Endothelial cell of umbilical vein (primary cell): ENCODE measurements around the gene DIAPH2. TPM values are rescaled to one million over a fixed set of nuclear protein-coding genes. Genes with fewer than 3 reads are reported as not detected.

Experiments
- BruUV-seq: library from RNA; stranded (reverse); fragments of 400-500 nt; replicated peaks from 2 replicates; lab custom pipeline; 2021; lab: Mats Ljungman, UMichigan
- CTCF ChIA-PET: fragments of 300-600, 350-600 bp; sonication (Branson Sonifier 250); formaldehyde crosslinking; loops from one replicate; lab custom pipeline; 2021; ENCODE audit warnings: antibody characterized with exemption, inconsistent platforms; lab: Charles Lee
- POLR2A ChIA-PET: fragments of 300-600, 350-600 bp; sonication (Branson Sonifier 250); formaldehyde crosslinking; loops from one replicate; lab custom pipeline; 2021; ENCODE audit warnings: antibody characterized with exemption, inconsistent platforms; lab: Charles Lee
- DNase-seq: peaks from one replicate; pipeline ENCODE4 v3.0.0-alpha.2; 2011; ENCODE audit warnings: low read depth, low spot score
- FAIRE-seq: peaks from 2 replicates; lab custom pipeline; 2011; peaks lifted over from hg19 to GRCh38; lab: Jason Lieb, UNC
- H2AFZ ChIP-seq: 2 replicates; pipeline ENCODE4 v1.6.0; 2012; ENCODE audit warnings: low read depth, low read length, control low read depth, inconsistent platforms
- H3K27ac ChIP-seq: 2 replicates; pipeline ENCODE4 v1.5.1; 2011; ENCODE audit warnings: low read depth, mild to moderate bottlenecking, control low read depth, low read length, moderate library complexity; ENCODE audit not compliant: insufficient read depth
- H3K27me3 ChIP-seq, 2 experiments: 2 replicates each; pipeline versions ENCODE4 v1.6.0 to v1.6.1; 2011; ENCODE audit warnings: low read length in 2 of 2, mixed read lengths in 1 of 2; ENCODE audit not compliant: control insufficient read depth in 2 of 2, insufficient read depth in 2 of 2
- H3K36me3 ChIP-seq, 2 experiments: 2 replicates in 1 of 2; 3 replicates in 1 of 2; pipeline ENCODE4 v1.5.1; 2011; ENCODE audit warnings: low read length in 2 of 2, mild to moderate bottlenecking in 1 of 2, moderate library complexity in 1 of 2; ENCODE audit not compliant: control insufficient read depth in 2 of 2, insufficient read depth in 2 of 2; ENCODE audit errors: extremely low read depth in 1 of 2
- H3K4me1 ChIP-seq: 3 replicates; pipeline ENCODE4 v1.5.1; 2011; ENCODE audit warnings: mild to moderate bottlenecking, low read length; ENCODE audit not compliant: control insufficient read depth, insufficient read depth; ENCODE audit errors: extremely low read depth
- H3K4me2 ChIP-seq: 2 replicates; pipeline ENCODE4 v1.6.1; 2011; ENCODE audit warnings: low read length, control low read depth, mixed read lengths; ENCODE audit not compliant: insufficient read depth
- H3K4me3 ChIP-seq, 3 experiments: fragments of 200-600 bp in 1 of 3; sonication (generic), shearing (Covaris generic) in 1 of 3; replicated peaks in 1 of 3; 2 replicates each; pipeline ENCODE4 v1.5.1; 2011 to 2016; ENCODE audit warnings: control low read depth in 3 of 3, low read length in 3 of 3, mild to moderate bottlenecking in 2 of 3, inconsistent platforms in 1 of 3, low read depth in 1 of 3, moderate library complexity in 1 of 3; ENCODE audit not compliant: insufficient read depth in 1 of 3
- H3K79me2 ChIP-seq: 2 replicates; pipeline ENCODE4 v1.6.0; 2012; ENCODE audit warnings: low read length, inconsistent platforms; ENCODE audit not compliant: control insufficient read depth, insufficient read depth
- H3K9ac ChIP-seq: replicated peaks from 2 replicates; pipeline ENCODE3; 2011; ENCODE audit warnings: low read length, control low read depth; ENCODE audit not compliant: insufficient read depth; ENCODE audit errors: extremely low read depth
- H3K9me1 ChIP-seq: replicated peaks from 3 replicates; pipeline ENCODE4 v1.6.0; 2011; ENCODE audit warnings: mild to moderate bottlenecking, low read length; ENCODE audit not compliant: control insufficient read depth, insufficient read depth; ENCODE audit errors: extremely low read depth
- H3K9me3 ChIP-seq: replicated peaks from 2 replicates; pipeline ENCODE4 v1.5.1; 2012; ENCODE audit warnings: low read length, inconsistent platforms; ENCODE audit not compliant: control insufficient read depth, insufficient read depth
- H4K20me1 ChIP-seq: replicated peaks from 2 replicates; pipeline ENCODE3; 2011; ENCODE audit warnings: mild to moderate bottlenecking, low read length; ENCODE audit not compliant: control insufficient read depth, insufficient read depth; ENCODE audit errors: extremely low read depth
- CTCF ChIP-seq, 2 donors: IDR thresholded peaks; 1 replicate in 1 of 2; 2 replicates in 1 of 2; pipeline ENCODE4 v1.5.1; 2011; ENCODE audit warnings: low read length in 2 of 2, mild to moderate bottlenecking in 2 of 2, moderate library complexity in 2 of 2, control low read depth in 1 of 2, inconsistent platforms in 1 of 2, low read depth in 1 of 2; ENCODE audit not compliant: insufficient read depth in 1 of 2; ENCODE audit errors: extremely low read depth in 1 of 2
- EZH2 ChIP-seq: IDR thresholded peaks from 2 replicates; pipeline ENCODE4 v1.6.1; 2012; ENCODE audit warnings: borderline replicate concordance, low read depth, mild to moderate bottlenecking, moderate library complexity, low read length, inconsistent platforms; ENCODE audit not compliant: severe bottlenecking
- FOS ChIP-seq: IDR thresholded peaks from 2 replicates; pipeline ENCODE4 v1.6.1; 2011; ENCODE audit warnings: mild to moderate bottlenecking, low read length, moderate library complexity, borderline replicate concordance; ENCODE audit not compliant: insufficient read depth
- GATA2 ChIP-seq: IDR thresholded peaks from 2 replicates; pipeline ENCODE4 v1.7.0; 2011; ENCODE audit warnings: low read depth, mild to moderate bottlenecking, moderate library complexity, mixed read lengths, low read length; ENCODE audit not compliant: insufficient read length, insufficient read depth
- JUN ChIP-seq: IDR thresholded peaks from 2 replicates; pipeline ENCODE4 v1.6.1; 2011; ENCODE audit warnings: borderline replicate concordance, low read depth; ENCODE audit not compliant: insufficient read length, insufficient read depth
- MAX ChIP-seq: IDR thresholded peaks from 2 replicates; pipeline ENCODE4 v1.6.1; 2011; ENCODE audit not compliant: insufficient read depth, insufficient read length
- MYC ChIP-seq: IDR thresholded peaks from one replicate; pipeline ENCODE4 v1.6.1; 2011; ENCODE audit warnings: mild to moderate bottlenecking, low read depth, low read length
- POLR2A ChIP-seq: IDR thresholded peaks from 2 replicates; pipeline ENCODE4 v1.6.1; 2012; ENCODE audit warnings: low read depth, mild to moderate bottlenecking, control low read depth, low read length
- POLR2AphosphoS5 ChIP-seq: IDR thresholded peaks from 2 replicates; pipeline ENCODE4 v1.6.1; 2012; ENCODE audit warnings: low read depth, mild to moderate bottlenecking, control low read depth, low read length, moderate library complexity; ENCODE audit not compliant: insufficient read depth
- dilution Hi-C: fragments of 300-500 bp; cut with MboI; formaldehyde crosslinking; loops from one replicate; pipeline ENCODE4 v1.15.0; 2019; ENCODE audit warnings: low sequenced_read_pairs; ENCODE audit not compliant: extremely low pct_ligation_motif_present
- intact Hi-C: fragments of 100-400 bp; cut with micrococcal nuclease; formaldehyde crosslinking; loops from one replicate; pipeline ENCODE4 v1.10.0; 2022
- polyA plus RNA-seq, 4 experiments: library from polyadenylated mRNA; depleted of rRNA in 3 of 4; stranded (reverse) in 3 of 4; unstranded in 1 of 4; fragments of >200 nt; gene quantifications; 2 replicates each; pipeline versions ENCODE4 v1.2.1 to v1.2.3, GENCODE V29; 2011 to 2012; ENCODE audit warnings: missing spikeins in 1 of 4
- total RNA-seq: library from RNA; stranded (reverse); gene quantifications from 2 replicates; pipeline ENCODE4 v1.2.3, GENCODE V29; 2021

DIAPH2 gene
- total and polyA plus RNA-seq, 2 donors (not counting 3 experiments of a cell fraction or from before 2014, with no cell fraction given) = 3.0 to 30.0 TPM

GRCh38 chrX:97374266-97374665 is 689.6 kb downstream of the DIAPH2 start:
- no peak overlapping the region for H2AFZ ChIP-seq
- H3K27ac ChIP-seq = no peak overlapping the region
- no peak overlapping the region for H3K4me3 ChIP-seq
- dilution Hi-C loops (no loop called here), intact Hi-C loops (no loop called here)
- H3K4me1 ChIP-seq = no peaks in the 10 kb centered on the region
- no peaks in the 10 kb centered on the region for H3K79me2 ChIP-seq
- FAIRE-seq = no peak
- no peak overlapping the region for H3K4me2 ChIP-seq
- no peak overlapping the region for H3K9ac ChIP-seq
- TF ChIP-seq GATA2 (no peak), FOS (no peak), POLR2AphosphoS5 (no peak), MAX (no peak), EZH2 (no peak), POLR2A (no peak), CTCF (IDR thresholded peaks at IDR 0.05; ENCODE audit: extremely low read depth in 1 of 2, insufficient read depth in 1 of 2, low read depth in 1 of 2, low read length in 2 of 2) (no peak), JUN (no peak), MYC (no peak)
- BruUV-seq = no TSS peak
- H3K9me1 ChIP-seq = no peaks in the 10 kb centered on the region
- no peaks in the 10 kb centered on the region for H4K20me1 ChIP-seq
- no peaks in the 10 kb centered on the region for H3K27me3 ChIP-seq
- H3K9me3 ChIP-seq = no peaks in the 10 kb centered on the region
- no peak for DNase-seq
- ChIA-PET POLR2A (no interaction called here), CTCF (no interaction called here)
- no peaks in the 10 kb centered on the region for H3K36me3 ChIP-seq
